GM21360 (cell line): Measurements from ENCODE around the gene DIP2C.
"Not testable (repeated sequence)": the region's sequence is repeated elsewhere in the genome, so short reads cannot be mapped to it uniquely, and the experiment has no call there.

Source experiments
- ATAC-seq: cut with Tn5 transposase; IDR thresholded peaks from one replicate; pipeline ENCODE4 v1.9.1; 2021; ENCODE audit warnings: mild to moderate bottlenecking, moderate library complexity; ENCODE audit not compliant: unreplicated experiment

DIP2C gene

DNA sequence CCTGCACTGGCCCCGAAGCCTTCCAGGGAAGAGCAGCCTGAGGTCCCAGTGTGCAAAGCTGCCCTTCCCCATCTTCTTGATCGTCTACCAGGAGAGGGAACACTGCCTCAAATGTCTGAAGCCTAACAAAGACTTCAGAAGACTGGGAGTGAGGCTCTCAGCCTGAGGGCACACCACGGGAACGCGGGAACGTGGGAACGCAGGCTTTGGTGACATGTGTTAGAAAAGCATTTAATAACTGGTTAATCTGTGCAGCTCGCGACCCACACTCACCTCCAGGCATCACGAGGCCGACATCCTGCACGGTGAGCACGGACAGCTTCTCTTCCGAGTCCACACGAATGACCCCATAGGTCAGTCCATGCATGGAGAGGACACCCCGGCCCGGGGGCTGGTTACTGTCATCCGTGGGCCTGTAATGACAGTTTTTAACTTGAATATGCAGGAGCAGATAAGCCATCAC lies 320.2 kb downstream of the DIP2C start:
- no peak for ATAC-seq

DNA sequence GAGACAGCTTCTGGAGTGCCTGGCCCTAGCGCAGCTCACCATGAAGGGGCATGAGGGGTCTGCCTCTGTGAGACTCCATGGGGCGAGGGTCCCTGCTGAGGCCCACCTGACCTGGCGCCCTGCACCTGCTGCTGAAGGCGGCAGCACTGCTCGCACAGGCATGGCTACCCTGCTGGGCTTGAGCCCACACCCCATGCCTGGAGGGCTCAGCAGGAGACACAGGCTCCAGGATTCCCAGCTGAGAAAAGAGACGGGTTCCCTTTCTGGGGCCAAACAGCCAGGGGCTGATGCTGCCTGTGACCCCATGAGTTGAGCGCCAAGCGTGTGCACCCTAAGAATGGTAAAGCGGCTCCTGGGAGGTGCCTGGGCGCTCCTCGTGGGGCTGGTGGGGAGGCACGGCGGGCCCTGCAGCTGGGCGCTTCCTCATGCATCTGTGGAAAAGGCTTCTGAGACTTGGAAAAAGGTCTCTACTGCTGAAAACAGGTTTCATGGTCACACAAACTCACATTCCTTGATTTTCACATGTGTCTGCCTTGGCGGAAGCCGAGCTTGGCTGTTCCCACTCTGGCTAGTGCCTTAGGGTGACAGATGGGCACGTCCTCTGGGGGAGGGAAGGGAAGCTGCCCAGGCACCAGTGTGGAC lies 320.8 kb downstream of the DIP2C start:
- no peak for ATAC-seq

DNA sequence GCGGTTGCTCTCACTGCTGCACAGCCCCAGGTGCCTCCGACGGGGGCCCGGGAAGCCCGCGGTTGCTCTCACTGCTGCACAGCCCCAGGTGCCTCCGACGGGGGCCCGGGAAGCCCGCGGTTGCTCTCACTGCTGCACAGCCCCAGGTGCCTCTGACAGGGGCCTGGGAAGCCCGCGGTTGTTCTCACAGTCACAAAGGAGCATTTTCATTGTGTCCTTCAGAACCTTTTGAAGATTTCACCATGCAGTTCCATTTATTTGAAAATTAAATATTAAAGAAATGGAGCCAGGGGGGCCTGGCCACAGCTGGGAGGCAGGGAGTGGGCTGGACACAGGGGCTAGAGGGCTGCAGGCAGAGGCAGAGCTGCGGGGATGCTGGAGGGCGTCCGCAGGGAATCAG lies 321.4 kb downstream of the DIP2C start:
- ATAC-seq = not testable (repeated sequence)

DNA sequence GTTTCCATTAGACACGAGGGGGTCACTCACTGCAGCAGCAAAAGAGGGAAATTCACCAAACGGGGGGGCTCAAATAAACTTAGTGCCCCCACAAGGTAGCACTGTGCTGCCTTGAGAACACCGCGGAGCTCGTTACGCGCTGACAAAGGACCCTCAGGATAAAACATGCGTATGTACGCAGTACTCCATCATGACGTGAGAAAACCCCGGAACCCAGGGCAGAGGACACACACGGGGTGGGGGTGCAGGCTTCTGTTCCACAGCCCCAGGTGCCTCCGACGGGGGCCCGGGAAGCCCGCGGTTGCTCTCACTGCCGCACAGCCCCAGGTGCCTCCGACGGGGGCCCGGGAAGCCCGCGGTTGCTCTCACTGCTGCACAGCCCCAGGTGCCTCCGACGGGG lies 321.8 kb downstream of the DIP2C start:
- ATAC-seq = no peak

DNA sequence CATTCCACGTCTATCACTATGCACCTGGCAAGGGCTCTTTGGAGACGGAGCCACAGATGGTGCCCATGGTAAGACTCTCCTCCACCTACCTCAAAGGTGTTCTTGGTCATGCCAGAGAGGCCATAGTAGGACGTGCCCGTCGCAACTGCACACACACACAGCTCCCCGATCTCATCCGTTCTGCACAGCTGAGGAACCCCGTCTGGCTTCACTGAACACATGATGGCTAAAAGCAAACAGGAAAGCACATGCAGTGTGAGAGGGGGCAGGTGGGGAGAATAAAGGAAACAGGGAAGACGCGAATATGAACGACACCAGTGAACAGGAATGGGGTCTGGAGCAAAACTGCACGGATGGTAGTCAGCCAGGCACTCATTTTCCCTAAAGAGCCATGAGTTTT lies 323.3 kb downstream of the DIP2C start:
- no peak for ATAC-seq

DNA sequence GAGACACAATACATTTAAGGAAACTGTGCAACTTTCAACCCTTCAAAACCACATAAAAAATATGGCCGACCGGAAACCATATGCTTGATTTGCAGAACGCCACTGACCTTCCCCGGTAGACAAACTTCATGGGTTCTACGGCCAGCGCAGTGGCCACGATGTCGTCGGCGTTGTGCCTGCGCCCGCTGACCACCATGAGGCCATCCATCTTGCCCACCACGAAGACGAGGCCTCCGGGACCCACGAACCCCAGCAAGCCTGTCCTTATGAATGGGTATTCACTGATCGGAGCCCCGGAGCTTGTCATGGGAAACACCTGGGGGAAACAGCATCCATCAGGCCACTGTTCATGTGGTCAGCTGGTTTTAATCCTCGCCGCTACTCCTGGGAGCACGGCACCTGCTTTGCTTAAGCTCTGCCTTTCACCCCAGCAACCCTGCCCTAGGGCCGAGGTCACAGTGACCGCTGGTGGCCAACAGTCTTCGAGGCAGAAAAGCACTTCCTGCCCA lies 325.1 kb downstream of the DIP2C start:
- ATAC-seq = no peak

DNA sequence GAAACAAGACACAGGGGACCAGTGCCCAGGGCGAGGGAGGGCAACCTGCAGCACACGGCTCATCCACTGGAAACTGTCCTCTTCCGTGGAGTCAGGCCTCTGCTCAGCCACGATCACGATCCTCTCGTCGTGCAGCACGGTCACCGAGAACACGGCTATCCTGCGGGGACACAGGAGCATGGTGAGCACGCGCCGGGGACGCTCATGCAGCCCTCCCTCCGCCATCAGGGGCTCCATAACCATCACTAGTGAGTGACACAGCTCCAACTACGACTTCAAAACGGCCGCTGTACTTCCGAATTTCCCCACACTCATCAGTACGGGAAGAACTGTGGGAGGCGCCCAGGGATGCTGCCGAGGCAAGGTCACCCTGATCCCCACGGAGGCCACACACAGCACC lies 326.3 kb downstream of the DIP2C start:
- no peak for ATAC-seq

DNA sequence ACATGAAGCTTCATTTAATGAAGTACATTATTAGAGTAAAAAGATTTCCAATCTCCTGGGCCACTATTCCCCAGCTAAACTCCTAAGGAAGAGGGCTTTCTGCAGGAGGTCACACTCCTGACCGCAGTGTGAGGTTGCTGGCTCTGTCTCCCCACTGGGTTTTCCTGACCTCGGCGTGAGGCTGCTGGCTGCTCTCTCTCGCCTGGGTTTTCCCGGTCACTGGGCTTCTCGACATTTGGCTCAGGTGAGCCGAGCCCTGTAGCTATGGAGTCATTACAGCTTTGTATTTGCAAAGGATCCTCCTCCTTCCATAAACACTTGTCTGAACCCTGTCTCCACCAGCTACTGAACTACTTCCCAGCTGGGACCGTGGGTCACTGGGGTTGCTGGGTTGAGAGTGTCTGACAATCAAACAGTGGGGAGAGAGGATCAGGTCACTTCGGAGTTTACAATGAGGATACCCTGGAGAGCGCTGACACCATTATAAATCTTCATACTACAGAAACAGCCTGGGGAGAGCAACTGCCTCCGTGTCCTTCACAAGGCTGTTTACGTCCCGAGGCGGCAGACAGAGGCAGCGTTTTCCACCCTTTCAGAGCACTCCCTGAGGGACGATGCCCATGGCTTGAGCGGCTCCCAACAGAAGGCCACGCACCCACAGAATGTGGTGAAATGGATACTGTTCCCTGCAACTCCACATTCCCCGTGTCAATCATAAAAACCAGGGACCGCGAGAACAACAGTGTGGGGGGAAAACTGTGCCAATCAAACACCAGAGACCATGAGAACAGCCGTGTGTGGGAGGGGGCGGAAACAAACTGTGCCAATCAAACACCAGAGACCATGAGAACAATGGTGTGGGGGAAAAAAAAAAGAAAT lies 328.0 kb downstream of the DIP2C start:
- no peak for ATAC-seq

DNA sequence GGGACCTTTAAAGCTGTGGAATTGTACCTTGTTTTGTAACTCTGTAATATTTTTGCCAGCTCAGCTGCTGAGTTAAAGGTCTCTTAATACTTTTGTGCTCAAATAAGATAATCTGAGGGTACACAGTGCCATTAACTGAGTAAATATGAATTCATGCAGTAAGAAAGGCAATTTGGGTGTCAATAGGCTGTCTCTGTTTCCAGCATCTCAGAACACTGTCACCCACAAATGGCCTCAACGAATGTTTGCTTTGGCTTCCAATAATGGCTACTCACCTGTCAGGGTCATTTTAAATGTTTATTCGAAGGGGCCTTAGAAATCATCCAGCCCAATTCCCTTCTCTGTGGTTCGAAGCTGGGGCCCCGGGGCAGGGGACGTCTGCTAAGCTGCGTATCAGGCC lies 328.8 kb downstream of the DIP2C start:
- ATAC-seq = no peak

DNA sequence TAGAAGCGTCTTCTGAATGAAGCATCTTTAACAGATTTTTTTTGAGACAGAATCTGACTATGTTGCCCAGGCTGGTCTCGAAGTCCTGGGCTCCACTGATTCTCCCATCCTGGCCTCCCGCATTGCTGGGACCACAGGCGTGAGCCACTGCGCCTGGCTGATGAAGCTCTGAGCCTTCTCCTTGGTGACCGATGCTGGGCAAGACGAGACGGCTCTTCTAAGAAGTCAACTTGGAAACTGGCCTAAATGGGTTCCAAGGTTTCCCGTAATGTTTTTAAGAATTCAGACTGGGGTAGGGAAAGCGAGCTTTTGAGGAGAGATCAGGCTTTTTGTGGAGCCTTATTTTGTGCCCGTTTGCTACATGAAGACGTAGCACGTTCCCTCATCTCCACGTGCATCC lies 329.7 kb downstream of the DIP2C start:
- no peak for ATAC-seq

DNA sequence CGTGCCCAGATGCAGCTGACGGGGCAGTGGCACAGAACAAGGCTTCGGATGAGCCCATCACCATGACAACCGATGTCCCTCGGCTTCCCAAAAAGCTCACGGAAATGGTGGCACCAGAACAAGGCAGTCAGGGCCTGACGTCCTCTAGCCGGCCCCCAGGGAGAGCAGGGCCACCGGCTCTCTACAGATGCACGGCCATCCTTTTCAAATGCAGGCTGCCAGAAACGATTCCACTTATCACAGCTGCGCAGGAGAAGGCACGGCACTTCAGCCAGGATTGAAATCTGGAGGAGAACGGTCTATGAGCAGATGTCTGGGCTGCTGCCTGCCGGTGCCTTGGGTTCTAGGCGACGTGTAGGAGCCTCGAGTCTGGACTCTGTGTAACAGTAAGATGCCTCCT lies 330.4 kb downstream of the DIP2C start:
- ATAC-seq = no peak

DNA sequence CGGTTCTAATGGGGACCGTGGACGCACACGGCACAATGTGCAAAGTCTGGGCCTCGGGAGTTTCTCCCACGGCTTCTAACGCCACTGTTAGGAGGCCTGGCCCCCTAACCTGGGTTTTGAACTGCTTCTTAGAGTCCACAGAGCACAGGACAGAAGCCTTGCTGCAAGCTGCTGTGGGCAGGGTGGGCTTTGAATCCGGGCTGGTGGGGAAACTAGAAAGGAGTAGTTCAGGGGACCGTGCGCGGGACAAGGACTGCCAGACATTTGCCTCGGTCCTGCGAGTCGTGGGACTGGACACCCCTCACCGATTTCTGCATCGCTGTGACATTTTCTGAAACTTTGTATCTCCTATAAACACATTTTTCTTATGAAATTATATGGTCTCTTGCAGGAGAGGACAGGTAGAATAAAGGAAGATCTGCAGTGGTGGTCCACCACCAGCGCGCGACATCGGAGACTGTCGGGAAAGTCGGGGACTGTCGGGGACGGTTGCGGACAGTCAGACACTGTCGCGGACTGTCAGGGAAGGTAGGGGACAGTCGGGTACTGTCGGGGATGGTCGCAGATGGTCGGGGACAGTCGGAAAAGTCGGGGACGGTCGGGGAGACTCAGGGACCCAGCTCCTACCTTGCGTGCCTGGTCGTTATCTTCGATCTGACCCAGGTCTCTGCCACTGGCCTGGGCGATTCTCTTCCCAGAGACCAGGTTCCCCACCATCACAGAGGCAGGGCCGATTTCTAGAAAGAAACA lies 332.1 kb downstream of the DIP2C start:
- ATAC-seq = no peak

DNA sequence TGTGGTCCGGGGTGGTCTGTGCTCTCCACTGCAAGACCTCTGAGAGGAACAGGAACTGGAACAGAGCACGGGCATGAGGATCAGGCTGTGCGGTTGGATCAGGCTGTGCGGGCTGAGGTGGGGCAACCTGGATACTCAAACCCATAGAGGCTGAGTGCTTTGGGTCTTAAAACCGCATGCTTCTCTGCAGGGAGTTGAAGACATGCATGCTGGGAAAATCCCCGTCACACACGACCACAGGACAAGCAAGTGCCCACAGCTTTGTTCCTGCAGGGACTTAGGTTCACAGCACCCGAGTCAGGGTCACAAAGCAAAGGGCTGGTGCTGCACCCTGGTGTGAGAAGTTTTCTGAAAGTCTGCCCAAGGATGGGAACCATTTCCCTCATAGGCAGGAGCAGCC lies 333.0 kb downstream of the DIP2C start:
- ATAC-seq = no peak

DNA sequence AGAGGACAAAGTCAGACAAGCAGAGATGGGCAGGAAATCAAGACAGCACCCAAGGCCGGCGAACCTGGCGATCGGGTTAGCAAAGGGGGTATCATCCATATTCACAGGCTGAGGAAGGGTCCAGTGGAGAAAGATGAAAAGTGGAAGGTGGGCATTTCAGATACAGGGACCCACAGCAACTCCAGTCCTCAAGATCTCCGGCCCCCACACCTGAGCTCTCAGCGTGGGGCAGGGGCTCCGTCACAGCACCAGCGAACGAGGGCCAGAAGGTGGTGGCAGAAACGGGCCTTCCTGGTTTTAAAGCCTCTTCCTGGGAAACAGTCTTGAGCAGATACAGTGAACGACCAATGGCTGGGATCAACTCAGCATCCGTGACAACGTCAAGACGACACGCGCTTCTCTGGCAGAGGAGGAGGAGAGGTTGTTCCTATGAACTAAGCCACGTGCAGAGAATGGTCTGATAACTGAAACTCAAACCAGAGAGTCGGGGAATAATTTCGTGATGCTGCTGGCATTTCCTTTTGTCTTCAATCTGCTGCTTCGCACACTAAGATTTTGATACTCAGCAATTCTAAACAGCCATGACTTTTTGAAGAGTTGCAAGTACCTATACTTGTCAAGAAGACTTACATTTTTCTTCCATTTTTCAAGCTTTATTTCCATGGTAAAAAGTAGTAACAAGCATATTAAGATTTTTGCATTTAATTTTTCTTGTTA lies 334.4 kb downstream of the DIP2C start:
- no peak for ATAC-seq

DNA sequence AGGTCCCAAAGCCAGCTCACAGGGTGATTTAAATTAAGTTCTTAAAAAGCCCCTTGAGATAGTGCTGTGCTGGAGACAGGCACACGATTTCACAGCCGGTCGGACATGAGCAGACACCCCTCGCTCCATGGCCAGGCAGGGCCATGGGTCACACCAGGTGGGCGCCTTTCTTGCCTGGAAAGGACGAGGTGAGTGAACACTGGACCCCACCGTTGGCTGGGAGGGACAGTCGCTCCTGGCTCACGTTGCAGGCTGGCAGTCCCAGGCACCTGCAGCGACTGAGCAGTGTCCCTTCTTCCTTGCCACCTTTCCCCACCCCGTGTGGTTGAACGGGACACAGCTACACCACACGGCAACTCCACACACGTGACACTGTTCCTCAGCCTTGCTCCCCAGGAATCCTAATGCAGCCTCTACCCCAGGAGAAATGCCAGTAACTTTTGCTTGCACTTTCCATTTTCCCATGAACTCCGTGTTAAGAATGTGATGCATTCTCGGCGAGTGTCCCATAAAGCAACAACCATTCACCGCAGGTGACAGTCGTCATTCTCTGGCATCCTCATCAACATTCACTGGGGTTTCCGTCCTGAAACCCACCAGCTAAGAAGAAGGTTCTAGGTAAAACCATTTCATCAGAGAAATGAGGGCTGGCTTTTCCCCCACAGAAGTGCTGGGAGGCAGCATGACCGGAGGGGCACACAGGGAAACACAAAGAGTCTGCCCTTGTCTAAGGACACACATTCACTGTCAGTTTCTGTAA lies 336.8 kb downstream of the DIP2C start:
- ATAC-seq = no peak

DNA sequence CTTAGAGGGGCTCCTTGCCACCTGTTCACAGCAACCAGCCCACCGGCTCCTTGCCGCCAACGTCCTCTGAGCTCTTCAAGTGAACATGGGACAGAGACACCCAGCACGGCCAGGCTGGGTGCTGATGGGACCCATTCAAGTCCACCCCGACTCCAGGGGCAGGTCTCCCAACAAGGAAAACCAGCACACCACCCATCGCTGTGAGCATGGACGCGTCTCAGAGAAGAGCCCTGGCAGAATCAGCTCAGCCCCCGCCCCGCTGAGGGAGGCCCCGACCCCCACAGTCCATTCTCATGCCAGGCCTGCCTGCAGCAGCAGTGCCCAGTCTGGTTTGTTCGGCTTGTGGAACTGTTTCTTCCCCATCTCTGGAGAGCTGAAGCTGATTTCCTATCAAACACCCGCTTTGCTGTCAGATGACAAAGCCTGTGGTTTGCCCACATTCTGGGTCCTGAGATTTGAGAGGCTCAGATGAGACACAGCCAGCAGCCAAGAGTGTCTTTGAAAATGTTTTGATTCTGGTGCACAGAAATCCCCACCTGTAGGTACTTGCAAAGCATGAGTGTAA lies 337.6 kb downstream of the DIP2C start:
- ATAC-seq = no peak

DNA sequence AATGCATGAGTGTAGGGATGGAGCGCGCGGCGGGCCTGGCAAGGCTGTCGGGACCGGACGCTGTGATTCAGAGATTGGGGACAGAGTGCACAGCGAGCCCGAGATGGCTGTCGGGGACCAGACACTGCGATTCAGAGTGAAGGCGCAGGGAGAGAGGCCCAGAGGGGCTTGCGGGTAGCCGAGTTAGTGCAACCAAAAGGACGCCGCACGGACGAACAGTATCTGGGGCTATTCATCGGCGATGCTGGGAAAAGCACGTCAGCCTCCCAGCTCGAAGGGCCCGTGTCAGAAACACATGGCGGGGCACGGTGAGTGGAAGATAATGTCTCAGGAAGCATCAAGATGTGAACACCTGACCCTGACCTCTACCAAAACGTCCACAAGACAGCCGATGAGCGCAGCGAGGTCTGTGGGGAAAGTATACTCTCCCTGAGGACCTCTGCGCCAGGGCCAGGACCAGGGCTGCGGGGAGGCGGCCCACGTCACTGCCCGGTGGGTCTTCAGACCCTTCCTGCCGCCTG lies 338.4 kb downstream of the DIP2C start:
- ATAC-seq = no peak

DNA sequence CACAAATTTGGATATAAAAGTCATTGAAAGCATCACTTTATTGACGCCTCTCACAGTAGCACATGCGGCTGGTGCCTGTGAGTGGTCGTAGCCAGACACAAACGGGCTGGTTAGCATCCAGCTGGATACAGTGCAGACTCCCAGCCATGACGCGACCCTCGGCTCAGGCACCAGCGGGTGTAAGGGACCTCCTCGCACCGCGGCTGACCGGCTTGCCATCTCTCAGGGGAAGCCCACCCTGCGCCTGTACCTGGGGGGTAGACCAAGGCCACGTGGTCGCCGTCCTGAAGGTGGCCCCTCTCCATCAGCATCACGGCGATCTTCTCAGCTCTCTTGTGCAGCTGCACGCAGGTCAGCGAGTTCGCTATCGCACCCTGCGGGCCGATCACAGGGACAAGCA lies 340.4 kb downstream of the DIP2C start:
- ATAC-seq = no peak

DNA sequence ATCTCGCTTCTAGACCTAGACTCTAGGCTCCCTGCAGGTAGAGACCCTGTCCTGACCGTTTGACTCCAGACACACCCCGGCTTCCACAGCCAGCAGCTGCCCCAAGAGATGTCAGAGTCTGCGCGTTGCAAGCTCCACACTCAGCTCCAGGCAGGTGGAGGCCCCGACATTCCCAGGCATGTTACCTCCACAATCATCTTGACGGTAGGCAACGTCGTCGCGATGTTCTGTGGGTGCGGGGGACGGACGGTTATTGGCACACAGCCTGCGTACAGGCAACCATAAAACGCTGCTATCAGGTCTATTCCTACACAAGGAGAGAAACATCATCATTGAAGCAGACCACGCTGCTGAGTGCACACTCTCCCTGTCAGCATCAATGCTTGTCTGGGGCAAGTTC lies 341.0 kb downstream of the DIP2C start:
- ATAC-seq = no peak

DNA sequence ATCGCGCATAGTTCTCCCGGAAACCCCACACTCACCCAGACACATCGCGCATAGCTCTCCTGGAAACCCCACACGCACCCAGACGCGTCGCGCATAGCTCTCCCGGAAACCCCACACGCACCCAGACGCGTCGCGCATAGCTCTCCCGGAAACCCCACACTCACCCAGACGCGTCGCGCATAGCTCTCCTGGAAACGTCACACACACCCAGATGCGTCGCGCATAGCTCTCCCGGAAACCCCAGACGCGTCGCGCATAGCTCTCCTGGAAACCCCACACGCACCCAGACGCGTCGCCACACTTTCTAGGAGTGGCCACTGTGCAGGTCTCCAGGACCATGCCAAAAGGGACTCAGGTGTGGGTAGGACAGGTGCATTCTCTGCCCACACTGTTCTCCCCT lies 341.7 kb downstream of the DIP2C start:
- ATAC-seq = not testable (repeated sequence)
